Measurements from ENCODE around the gene PARP12.

- no peak for TF ChIP-seq POLR2A (IDR thresholded peaks at IDR 0.05)
- no peak for TF ChIP-seq CTCF (IDR thresholded peaks at IDR 0.05)
These were observed 14.6 kb downstream of the PARP12 start for GRCh38 chr7:140048138-140048537.

Measured in right lobe of liver (tissue), 4 donors.